ENCODE measurements around the gene PRR14L. TPM values are rescaled to one million over a fixed set of nuclear protein-coding genes. Genes with fewer than 3 reads are reported as not detected.

The PRR14L gene
- total and polyA plus RNA-seq, 2 of the 13 experiments (the other 11 are each of a cell fraction or from before 2014, with no cell fraction given), result 6.6 to 16.5 TPM

DNA sequence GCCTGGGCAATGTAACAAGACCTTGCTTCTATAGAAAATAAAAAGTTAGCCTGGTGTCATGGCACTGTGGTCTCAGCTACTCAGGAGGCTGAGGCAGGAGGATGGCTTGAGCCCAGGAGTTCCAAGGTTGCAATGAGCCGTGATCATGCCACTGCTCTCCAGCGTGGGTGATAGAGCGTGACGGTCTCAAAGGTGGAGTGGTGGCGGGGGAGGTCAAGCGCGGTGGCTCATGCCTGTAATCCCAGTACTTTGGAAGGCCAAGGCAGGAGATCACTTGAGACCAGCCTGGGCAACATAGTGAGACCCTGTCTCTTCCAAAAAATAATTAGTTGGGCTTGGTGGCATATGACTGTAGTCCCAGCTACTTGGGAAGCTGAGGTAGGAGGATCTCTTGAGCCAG is 71.2 kb downstream of the PRR14L start (continued):
- TF ChIP-seq, protein P1, sequence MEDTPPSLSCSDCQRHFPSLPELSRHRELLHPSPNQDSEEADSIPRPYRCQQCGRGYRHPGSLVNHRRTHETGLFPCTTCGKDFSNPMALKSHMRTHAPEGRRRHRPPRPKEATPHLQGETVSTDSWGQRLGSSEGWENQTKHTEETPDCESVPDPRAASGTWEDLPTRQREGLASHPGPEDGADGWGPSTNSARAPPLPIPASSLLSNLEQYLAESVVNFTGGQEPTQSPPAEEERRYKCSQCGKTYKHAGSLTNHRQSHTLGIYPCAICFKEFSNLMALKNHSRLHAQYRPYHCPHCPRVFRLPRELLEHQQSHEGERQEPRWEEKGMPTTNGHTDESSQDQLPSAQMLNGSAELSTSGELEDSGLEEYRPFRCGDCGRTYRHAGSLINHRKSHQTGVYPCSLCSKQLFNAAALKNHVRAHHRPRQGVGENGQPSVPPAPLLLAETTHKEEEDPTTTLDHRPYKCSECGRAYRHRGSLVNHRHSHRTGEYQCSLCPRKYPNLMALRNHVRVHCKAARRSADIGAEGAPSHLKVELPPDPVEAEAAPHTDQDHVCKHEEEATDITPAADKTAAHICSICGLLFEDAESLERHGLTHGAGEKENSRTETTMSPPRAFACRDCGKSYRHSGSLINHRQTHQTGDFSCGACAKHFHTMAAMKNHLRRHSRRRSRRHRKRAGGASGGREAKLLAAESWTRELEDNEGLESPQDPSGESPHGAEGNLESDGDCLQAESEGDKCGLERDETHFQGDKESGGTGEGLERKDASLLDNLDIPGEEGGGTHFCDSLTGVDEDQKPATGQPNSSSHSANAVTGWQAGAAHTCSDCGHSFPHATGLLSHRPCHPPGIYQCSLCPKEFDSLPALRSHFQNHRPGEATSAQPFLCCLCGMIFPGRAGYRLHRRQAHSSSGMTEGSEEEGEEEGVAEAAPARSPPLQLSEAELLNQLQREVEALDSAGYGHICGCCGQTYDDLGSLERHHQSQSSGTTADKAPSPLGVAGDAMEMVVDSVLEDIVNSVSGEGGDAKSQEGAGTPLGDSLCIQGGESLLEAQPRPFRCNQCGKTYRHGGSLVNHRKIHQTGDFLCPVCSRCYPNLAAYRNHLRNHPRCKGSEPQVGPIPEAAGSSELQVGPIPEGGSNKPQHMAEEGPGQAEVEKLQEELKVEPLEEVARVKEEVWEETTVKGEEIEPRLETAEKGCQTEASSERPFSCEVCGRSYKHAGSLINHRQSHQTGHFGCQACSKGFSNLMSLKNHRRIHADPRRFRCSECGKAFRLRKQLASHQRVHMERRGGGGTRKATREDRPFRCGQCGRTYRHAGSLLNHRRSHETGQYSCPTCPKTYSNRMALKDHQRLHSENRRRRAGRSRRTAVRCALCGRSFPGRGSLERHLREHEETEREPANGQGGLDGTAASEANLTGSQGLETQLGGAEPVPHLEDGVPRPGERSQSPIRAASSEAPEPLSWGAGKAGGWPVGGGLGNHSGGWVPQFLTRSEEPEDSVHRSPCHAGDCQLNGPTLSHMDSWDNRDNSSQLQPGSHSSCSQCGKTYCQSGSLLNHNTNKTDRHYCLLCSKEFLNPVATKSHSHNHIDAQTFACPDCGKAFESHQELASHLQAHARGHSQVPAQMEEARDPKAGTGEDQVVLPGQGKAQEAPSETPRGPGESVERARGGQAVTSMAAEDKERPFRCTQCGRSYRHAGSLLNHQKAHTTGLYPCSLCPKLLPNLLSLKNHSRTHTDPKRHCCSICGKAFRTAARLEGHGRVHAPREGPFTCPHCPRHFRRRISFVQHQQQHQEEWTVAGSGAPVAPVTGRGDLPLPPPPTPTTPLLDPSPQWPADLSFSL (CRISPR knock-in tag; IDR thresholded peaks at IDR 0.05), result no peak
- TF ChIP-seq TSC22D2 (CRISPR knock-in tag; IDR thresholded peaks at IDR 0.05; ENCODE audit: borderline replicate concordance) (no peak), PHF21A (CRISPR knock-in tag; IDR thresholded peaks at IDR 0.05) (no peak), ZNF792 (CRISPR knock-in tag; IDR thresholded peaks at IDR 0.05) (no peak)
- TF ChIP-seq, protein P2, sequence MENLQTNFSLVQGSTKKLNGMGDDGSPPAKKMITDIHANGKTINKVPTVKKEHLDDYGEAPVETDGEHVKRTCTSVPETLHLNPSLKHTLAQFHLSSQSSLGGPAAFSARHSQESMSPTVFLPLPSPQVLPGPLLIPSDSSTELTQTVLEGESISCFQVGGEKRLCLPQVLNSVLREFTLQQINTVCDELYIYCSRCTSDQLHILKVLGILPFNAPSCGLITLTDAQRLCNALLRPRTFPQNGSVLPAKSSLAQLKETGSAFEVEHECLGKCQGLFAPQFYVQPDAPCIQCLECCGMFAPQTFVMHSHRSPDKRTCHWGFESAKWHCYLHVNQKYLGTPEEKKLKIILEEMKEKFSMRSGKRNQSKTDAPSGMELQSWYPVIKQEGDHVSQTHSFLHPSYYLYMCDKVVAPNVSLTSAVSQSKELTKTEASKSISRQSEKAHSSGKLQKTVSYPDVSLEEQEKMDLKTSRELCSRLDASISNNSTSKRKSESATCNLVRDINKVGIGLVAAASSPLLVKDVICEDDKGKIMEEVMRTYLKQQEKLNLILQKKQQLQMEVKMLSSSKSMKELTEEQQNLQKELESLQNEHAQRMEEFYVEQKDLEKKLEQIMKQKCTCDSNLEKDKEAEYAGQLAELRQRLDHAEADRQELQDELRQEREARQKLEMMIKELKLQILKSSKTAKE (CRISPR knock-in tag; IDR thresholded peaks at IDR 0.05; ENCODE audit: borderline replicate concordance), result no peak

Measured in HepG2 (cell line).